HG02623 (cell line): ENCODE results near the gene UBASH3B.
"Not testable (repeated sequence)": the region's sequence is repeated elsewhere in the genome, so short reads cannot be mapped to it uniquely, and the experiment has no call there.

Source experiments
- ATAC-seq: cut with Tn5 transposase; IDR thresholded peaks from one replicate; pipeline ENCODE4 v1.9.1; 2021; ENCODE audit warnings: moderate library complexity; ENCODE audit not compliant: unreplicated experiment

UBASH3B gene

DNA sequence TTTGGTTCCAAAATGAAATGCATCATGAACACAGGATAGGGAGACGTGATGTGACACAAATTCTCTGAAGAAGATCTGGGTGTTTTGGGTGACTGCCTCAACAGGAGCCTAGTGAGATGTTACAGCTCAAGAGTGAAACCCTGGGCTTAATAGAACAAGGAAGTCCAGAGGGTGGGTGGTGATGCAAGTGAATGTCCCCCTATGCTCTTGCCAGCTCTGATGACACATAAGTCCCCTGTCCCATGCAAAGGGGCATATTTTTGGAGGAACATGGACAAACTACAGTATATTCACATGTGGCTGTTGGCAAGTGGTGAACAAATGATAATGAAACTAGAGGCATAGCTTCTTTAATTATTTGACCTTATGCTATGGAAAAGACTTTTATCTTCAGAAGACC, 191.9 kb downstream of the UBASH3B start:
- no peak for ATAC-seq

DNA sequence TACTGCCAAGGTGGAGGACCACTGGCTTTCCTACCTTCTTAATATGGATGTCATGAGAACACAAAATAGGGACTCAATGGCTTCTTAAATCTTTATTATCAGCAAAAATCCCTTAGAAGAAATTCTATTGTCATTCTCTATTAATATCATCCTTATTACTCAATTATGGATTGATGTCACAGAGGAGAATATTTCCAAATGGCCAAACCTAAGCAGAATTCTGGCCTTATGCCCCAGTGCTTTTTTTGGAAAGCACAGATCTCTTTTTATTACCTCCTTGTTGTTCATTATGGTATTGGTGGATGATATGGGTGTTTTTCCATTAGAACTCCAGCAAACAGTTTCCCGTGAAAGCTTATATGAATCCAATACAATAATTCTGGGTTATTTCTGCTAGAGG, 192.7 kb downstream of the UBASH3B start:
- ATAC-seq, result no peak

DNA sequence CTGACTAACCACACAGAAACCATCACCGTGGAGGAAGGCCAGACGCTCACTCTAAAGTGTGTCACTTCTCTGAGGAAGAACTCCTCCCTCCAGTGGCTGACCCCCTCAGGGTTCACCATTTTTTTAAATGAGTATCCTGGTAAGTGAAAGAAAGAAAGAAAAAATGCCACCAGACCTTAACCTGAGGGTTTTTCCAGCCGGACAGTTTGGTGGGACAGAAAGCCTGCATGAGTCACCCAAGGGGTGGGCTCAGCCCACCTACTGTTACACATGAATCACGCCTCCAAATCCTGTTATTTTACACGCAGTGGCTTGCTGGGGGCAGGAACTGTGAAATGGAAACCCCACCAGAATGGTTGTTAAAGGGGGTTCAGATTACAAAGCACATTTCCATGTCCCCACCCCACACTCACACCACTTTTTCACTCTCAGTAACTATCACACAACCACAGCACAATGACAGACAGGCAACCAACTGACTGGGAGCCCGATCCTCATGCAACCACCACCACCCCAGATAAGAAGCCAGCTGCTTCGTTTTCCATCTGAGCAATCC, 194.6 kb downstream of the UBASH3B start:
- no peak for ATAC-seq

GRCh38 chr11:122851366-122851966, 195.9 kb downstream of the UBASH3B start:
- no peak for ATAC-seq

DNA sequence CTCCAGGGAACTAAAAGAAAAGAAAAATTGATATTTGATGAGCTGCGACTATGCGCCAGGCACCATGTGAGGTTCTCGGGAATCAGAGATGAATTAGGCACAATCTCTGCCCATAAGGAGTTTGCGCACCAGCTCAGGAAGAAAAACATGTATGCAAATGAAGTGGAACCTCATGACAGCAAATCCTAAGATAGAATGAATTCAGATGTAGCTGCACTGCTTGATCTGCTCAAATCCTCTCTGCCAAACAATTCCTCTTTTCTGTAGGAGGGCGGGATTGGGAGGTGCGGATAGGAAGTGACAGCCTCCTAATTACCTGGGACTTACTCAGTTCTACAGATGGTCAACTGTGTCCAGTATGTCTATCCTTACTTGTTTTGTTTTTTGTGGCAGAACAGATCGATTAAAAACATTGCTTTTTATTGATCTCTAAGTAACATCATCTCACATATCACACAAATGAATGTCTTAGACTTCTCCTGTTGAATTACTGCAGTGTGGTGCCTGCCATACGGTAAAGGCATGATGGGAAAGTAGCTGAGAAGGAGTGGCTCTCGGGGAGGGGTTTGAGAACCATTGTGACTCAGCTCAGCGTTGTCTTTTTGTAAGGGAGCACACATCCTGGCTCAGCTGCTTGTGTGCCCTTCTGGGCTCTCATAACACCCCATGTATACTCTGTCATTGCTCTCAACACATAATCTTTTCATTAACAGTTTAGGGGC, 196.7 kb downstream of the UBASH3B start:
- no peak for ATAC-seq

DNA sequence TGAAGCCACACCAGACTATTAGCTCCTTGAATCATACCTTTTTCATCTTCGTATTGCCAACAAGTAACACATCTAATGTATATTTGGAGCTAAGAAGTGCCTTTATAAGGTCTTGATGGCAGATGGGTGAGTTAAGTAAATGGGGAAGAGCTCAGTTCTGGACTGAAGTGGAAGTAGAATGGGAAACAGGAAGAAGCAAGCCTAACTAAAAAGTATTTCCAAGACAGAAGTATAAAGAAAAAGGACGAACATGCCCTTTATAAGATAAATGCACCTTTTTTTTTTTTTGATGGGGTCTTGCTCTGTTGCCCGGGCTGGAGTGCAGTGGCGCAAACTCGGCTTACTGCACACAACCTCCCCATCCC, 197.3 kb downstream of the UBASH3B start:
- no peak for ATAC-seq

DNA sequence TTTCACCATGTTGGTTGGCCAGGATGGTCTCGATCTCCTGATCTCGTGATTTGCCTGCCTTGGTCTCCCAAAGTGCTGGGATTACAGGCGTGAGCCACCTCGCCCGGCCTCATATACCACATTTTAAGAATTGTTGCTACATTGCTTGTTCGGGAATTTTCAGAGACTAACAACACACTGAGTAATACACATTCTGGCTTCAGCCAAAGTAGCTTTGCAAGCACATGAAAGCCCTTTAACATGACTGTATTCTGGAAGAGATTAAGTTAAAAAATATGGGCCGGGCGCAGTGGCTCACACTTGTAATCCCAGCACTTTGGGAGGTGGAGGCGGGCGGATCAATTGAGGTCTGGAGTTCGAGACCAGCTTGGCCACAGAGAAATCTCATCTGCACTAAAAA, 197.7 kb downstream of the UBASH3B start:
- ATAC-seq, result no peak

DNA sequence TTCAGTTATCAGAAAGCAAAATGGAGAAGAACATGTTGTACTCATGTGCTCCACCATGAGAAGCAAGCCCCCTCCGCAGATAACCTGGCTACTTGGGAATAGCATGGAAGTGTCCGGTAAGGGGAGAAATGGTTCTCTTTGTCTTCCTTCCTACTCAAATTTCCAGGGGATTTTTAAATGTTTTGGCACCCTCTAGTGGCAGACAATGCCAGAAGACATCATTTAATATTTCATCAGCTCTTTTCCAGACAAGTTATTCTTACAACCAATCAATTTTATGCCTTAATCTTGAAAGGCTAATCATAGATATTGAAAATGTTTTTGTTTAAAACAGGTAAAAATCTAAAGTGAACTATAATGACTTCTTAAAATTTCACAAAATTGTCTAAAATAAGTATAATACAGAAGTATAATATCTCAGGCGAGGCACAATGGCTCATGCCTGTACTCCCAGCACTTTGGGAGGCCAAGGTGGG, 198.5 kb downstream of the UBASH3B start:
- no peak for ATAC-seq

GRCh38 chr11:122861631-122862030, 206.1 kb downstream of the UBASH3B start:
- ATAC-seq, result no peak

DNA sequence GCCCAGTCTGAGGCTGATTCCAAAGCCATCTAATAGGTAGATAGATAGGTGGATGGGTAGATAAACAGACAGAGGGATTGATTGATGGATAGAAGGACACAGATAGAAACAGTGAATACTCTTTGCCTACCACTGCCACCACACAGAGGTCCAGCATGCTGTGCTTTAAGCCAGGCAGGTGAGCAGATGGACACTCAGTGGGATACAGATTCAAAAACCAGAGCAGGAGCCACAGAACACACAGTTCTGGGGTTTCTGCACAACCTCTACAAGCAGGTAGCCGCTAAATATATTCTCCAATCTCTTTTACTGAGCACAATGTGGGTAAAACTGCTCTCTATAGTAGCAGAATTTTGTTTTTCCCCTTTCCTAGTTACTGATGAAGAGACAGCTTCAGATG, 206.6 kb downstream of the UBASH3B start:
- no peak for ATAC-seq

DNA sequence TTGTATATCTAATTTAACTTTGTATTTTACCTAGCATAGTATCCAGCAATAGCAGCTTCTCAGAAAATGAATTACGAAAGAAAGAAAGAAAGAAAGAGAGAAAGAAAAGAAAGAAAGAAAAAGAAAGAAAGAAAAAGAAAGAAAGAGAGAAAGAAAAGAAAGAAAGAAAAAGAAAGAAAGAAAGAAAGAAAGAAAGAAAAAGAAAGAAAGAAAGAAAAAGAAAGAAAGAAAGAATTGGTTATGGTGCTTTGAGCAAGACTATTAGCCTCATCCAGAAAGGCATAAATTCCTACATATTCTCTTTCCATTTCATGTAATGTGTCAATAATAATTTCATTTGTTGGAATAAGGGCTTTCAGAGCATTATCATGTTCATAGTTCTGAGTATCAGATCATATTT, 207.6 kb downstream of the UBASH3B start:
- not testable (repeated sequence) for ATAC-seq

GRCh38 chr11:122863704-122864326, 208.3 kb downstream of the UBASH3B start:
- no peak for ATAC-seq
